ENCODE results near the gene EFEMP2.

GRCh38 chr11:65858681-65859087 lies 13.9 kb downstream of the EFEMP2 start:
- no peak for TF ChIP-seq CTCF (IDR thresholded peaks at IDR 0.05)
- no peak for TF ChIP-seq POLR2A (IDR thresholded peaks at IDR 0.05)

Data from stomach (tissue), 4 donors.